ES-I3 (cell line): Measurements from ENCODE around the gene RASGEF1C.
"Not testable (repeated sequence)": the region's sequence is repeated elsewhere in the genome, so short reads cannot be mapped to it uniquely, and the experiment has no call there.

Experiments used
- H3K36me3 ChIP-seq: 2 replicates; pipeline ENCODE4 v1.6.1; 2013; ENCODE audit warnings: mild to moderate bottlenecking, low read length, control low read depth, moderate library complexity; ENCODE audit not compliant: insufficient read depth
- H3K4me1 ChIP-seq: 2 replicates; pipeline ENCODE4 v1.6.1; 2013; ENCODE audit warnings: mild to moderate bottlenecking, control low read depth, low read length; ENCODE audit not compliant: insufficient read depth
- H3K9ac ChIP-seq: 2 replicates; pipeline ENCODE4 v1.6.1; 2013; ENCODE audit warnings: low read depth, mild to moderate bottlenecking, low read length, moderate library complexity
- H3K9me3 ChIP-seq: 2 replicates; pipeline ENCODE4 v1.6.1; 2013; ENCODE audit warnings: mild to moderate bottlenecking, low read length, moderate library complexity; ENCODE audit not compliant: control insufficient read depth, insufficient read depth

Gene RASGEF1C

DNA sequence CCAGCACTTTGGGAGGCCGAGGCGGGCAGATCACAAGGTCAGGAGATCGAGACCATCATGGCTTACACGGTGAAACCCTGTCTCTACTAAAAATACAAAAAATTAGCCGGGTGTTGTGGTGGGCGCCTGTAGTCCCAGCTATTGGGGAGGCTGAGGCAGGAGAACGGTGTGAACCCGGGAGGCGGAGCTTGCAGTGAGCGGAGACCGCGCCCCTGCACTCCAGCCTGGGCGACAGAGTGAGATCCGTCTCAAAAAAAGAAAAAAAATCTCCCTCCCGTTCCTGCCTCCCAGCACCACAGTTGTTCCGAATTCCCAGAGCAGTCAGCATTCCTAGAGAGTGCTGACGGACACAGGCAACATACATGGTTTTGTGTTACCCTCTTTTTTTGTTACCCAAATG lies 82.9 kb downstream of the RASGEF1C start:
- H3K9ac ChIP-seq, H3K9me3 ChIP-seq, H3K4me1 ChIP-seq, H3K36me3 ChIP-seq: not testable (repeated sequence)

DNA sequence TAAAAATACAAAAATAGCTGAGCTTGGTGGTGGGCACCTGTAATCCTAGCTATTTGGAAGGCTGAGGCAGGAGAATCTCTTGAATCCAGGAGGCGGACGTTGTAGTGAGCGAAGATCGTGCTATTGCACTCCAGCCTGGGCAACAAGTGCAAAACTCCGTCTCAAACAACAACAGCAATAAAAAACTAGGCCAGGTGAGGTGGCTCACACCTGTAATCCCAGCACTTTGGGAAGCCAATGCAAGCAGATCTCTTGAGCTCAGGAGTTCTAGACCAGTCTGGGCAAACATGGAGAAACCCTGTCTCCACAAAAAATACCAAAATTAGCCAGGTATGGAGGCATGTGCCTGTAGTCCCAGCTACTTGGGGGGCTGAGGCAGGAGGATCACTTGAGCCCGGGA lies 84.3 kb downstream of the RASGEF1C start:
- not testable (repeated sequence) for H3K36me3 ChIP-seq, H3K9ac ChIP-seq, H3K9me3 ChIP-seq, H3K4me1 ChIP-seq

- Histone ChIP-seq H3K9me3 (no peaks in the 10 kb centered on the region; the same call in 1 of the 2 replicates), H3K4me1 (no peaks in the 10 kb centered on the region), H3K36me3 (no peaks in the 10 kb centered on the region)
These were observed 86.1 kb downstream of the RASGEF1C start for GRCh38 chr5:180122875-180123274.

GRCh38 chr5:180121826-180122413 lies 87.1 kb downstream of the RASGEF1C start:
- no peaks in the 10 kb centered on the region for H3K4me1 ChIP-seq
- no peaks in the 10 kb centered on the region for H3K36me3 ChIP-seq
- H3K9me3 ChIP-seq: no peaks in the 10 kb centered on the region
- no peak overlapping the region for H3K9ac ChIP-seq

More at GRCh38 chr5:180122875-180123274, 86.1 kb downstream of the RASGEF1C start:
- no peak overlapping the region for H3K9ac ChIP-seq

DNA sequence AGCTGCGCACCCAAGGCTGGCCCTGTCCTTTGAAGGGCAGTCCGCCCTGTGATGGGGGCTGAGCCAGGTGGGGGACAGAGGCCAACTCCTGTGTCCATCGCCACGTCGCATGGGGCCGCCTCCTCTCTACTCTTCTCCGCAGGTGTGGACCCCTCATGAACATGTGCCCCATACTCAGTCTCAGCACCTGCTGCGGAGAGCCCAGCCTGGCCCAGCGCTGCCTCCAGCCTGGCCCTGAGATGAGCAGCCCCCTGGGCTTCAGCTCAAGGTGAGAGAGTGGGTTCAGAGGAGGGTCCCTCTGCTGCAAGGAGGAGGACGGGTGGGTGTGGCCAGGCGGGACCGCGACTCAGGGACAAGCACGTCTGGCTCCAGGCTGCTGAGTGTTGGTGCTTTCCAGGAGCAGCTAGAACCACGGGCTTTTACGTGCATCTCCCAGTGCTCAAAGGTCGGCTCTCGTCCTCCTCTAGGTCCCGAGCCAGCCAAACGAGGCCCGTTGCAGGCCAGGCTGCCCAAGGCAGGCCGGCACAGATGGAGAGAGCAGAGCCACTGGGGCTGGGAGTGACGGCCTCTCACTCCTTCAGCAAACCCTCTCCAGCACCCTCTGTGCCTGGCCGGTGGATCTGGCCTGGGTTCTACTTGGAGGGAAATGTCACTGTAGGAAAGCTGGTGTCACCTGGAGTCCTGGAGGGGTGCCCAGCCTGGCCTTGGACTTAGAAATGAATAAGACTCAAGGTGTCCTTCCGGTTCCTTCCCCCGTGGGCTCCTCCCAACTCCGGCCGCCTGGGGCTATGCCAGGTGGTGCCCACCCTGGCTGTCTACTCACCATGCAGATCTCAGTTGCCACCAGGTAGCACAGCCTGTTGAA lies 88.5 kb downstream of the RASGEF1C start:
- Histone ChIP-seq H3K4me1 (no peaks in the 10 kb centered on the region), H3K9ac (no peak overlapping the region), H3K36me3 (no peaks in the 10 kb centered on the region), H3K9me3 (no peaks in the 10 kb centered on the region)

GRCh38 chr5:180119903-180120236 lies 89.1 kb downstream of the RASGEF1C start:
- no peaks in the 10 kb centered on the region for H3K36me3 ChIP-seq

GRCh38 chr5:180119031-180119902 lies 89.7 kb downstream of the RASGEF1C start:
- no peak overlapping the region for H3K9ac ChIP-seq
- H3K36me3 ChIP-seq: no peaks in the 10 kb centered on the region

More at GRCh38 chr5:180119903-180120236, 89.1 kb downstream of the RASGEF1C start:
- H3K9me3 ChIP-seq: no peaks in the 10 kb centered on the region
- no peak overlapping the region for H3K9ac ChIP-seq
- no peaks in the 10 kb centered on the region for H3K4me1 ChIP-seq

DNA sequence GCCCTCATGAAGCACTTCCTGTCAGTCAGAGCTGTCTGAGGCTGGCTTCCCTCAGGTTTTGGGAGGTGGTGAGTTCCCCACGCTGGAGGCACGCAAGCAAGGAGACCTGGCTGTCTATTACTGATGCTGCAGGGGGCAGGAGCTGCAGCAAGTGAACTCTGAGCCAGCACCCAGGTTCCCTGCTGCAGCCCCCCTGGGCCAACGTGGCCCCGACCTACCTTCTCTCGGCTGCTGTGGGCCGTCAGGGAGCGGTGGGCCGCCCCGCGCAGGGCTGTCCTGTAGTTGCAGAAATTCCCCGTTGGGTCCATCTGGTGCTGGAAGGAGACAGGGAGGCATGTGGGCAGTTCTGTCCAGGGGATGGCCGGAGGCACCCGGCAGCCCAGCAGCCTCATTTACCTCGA lies 90.6 kb downstream of the RASGEF1C start:
- Histone ChIP-seq H3K9me3 (no peaks in the 10 kb centered on the region), H3K9ac (no peak overlapping the region), H3K36me3 (no peaks in the 10 kb centered on the region)

More at GRCh38 chr5:180119031-180119902, 89.7 kb downstream of the RASGEF1C start:
- Histone ChIP-seq H3K4me1 (no peaks in the 10 kb centered on the region), H3K9me3 (no peaks in the 10 kb centered on the region)

GRCh38 chr5:180117000-180117725 lies 91.8 kb downstream of the RASGEF1C start:
- H3K36me3 ChIP-seq: no peaks in the 10 kb centered on the region
- no peaks in the 10 kb centered on the region for H3K9me3 ChIP-seq
- H3K4me1 ChIP-seq: no peaks in the 10 kb centered on the region
- no peak overlapping the region for H3K9ac ChIP-seq

More for the DNA sequence above, 90.6 kb downstream of the RASGEF1C start:
- no peaks in the 10 kb centered on the region for H3K4me1 ChIP-seq

DNA sequence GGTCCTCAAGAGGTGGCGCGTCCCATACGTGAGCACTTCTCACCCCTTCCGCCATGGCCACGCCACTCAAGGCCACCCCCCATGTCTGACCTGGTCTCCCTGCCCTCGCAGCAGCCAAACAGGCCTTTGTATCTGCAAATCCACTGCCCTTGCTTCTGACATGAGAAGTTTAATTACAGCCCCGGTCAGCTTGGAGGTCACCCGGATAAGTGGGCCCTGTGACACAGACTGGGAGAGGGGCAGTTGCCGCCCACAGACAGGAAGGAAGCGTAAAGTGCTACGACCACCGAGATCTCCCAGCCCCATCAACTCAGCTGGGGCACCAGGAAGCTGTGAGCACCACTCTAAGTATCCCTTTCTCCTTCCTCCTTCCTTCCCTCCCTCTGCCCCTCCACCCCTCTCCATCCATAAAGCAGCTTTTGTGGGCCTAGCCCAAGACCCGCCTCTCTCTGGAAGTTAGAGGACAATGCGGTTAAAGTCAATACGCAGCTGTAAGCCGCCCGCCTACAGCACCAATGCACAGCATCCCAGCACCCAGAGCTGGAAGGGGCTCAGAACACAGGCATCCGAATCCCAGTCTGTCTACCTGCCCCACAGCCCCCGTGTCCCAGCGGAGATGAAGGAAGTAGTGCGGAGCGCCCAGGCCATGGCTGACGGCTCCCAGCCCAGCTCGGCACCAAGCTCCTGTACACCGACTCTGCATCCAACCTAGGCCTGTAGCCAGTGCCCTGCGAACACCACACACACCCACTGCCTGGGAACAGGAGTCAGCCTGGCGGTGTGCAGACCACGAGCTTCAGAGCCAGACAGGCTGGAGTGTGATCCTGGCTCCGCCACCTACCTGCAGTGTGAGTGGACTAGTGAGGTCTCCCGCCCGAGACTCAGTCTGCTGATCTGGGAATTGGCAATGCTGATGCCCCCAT lies 92.7 kb downstream of the RASGEF1C start:
- H3K4me1 ChIP-seq: no peaks in the 10 kb centered on the region
- no peaks in the 10 kb centered on the region for H3K36me3 ChIP-seq
- no peak overlapping the region for H3K9ac ChIP-seq
- no peaks in the 10 kb centered on the region for H3K9me3 ChIP-seq

DNA sequence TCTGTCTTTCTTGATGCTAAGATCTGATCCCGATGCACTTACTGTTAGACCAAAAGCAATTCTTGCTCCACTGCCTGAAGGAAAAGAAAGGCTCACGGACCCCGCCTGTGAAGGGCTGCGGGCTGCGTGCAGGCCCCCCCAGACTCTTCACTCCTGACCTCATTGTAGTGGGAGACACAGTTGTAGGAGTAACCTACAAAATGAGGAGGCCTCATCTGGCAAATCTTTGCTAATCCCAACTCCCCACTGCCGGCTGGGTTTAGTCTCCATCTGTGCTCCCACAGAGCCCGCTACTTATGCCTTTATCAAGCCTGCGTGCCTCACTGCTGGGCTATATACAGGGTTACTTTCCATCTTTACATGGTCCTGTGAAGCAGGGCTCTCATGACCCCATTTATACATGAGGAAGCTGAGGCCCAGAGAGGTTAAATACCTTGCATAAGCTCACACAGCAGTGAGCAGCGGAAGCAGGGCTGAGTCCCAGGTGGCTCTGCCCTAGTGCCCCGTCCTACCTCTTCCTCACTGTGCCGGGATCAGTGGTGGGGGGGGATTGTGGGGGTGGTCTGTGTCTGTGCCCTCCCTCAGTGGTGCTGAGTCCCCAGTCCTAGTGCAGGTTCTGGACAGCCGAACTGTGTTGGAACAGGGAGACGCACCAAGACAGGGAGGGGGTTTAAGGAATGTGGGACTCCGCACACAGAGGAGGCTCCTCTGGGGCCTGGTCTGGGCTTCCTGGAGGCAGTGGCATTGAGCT lies 93.5 kb downstream of the RASGEF1C start:
- Histone ChIP-seq H3K4me1 (no peaks in the 10 kb centered on the region), H3K36me3 (no peaks in the 10 kb centered on the region), H3K9ac (no peak overlapping the region), H3K9me3 (no peaks in the 10 kb centered on the region)

- H3K4me1 ChIP-seq: no peaks in the 10 kb centered on the region
- no peaks in the 10 kb centered on the region for H3K36me3 ChIP-seq
- H3K9me3 ChIP-seq: no peaks in the 10 kb centered on the region
- H3K9ac ChIP-seq: no peak overlapping the region
These were observed 94.6 kb downstream of the RASGEF1C start for GRCh38 chr5:180114304-180115003.
